ENCODE results near the gene KIF3C.

DNA sequence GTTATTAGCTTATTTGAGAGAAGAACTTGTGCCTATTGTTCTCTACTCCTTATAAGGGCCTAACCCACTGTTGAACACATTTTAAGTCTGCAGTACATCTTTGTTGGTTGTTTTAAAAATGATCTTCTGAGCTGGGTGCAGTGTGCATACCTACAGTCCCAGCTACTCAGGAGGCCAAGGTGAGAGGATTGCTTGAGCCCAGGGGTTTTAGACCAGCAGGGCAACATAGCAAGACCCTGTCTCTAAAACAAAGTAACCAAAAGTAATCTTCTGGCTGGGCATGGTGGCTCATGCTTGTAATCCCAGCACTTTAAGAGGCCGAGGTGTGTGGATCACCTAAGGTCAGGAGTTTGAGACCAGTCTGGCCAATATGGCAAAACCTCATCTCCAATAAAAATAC lies 25.8 kb upstream of the KIF3C start:
- TF ChIP-seq JUN (IDR thresholded peaks at IDR 0.05; ENCODE audit: low read depth, low read length) (no peak), POU5F1 (IDR thresholded peaks at IDR 0.05; ENCODE audit: low read depth, low read length) (no peak), CREB1 (IDR thresholded peaks at IDR 0.05) (no peak), BACH1 (IDR thresholded peaks at IDR 0.05; ENCODE audit: low read length) (no peak), YY1 (IDR thresholded peaks at IDR 0.05; ENCODE audit: low read depth, low read length) (no peak)
- TF ChIP-seq, protein P1, sequence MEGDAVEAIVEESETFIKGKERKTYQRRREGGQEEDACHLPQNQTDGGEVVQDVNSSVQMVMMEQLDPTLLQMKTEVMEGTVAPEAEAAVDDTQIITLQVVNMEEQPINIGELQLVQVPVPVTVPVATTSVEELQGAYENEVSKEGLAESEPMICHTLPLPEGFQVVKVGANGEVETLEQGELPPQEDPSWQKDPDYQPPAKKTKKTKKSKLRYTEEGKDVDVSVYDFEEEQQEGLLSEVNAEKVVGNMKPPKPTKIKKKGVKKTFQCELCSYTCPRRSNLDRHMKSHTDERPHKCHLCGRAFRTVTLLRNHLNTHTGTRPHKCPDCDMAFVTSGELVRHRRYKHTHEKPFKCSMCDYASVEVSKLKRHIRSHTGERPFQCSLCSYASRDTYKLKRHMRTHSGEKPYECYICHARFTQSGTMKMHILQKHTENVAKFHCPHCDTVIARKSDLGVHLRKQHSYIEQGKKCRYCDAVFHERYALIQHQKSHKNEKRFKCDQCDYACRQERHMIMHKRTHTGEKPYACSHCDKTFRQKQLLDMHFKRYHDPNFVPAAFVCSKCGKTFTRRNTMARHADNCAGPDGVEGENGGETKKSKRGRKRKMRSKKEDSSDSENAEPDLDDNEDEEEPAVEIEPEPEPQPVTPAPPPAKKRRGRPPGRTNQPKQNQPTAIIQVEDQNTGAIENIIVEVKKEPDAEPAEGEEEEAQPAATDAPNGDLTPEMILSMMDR (IDR thresholded peaks at IDR 0.05; ENCODE audit: control extremely low read depth in 1 of 3, insufficient read depth in 1 of 3, low read depth in 1 of 3, low read length in 3 of 3), result no peak

All from H1 (cell line).